ENCODE results near the gene ZNRF1. TPM values are rescaled to one million over a fixed set of nuclear protein-coding genes. Genes with fewer than 3 reads are reported as not detected.

Gene ZNRF1
- total and polyA plus RNA-seq, 2 of the 13 experiments (the other 11 are each of a cell fraction or from before 2014, with no cell fraction given): 43.9 to 58.7 TPM

DNA sequence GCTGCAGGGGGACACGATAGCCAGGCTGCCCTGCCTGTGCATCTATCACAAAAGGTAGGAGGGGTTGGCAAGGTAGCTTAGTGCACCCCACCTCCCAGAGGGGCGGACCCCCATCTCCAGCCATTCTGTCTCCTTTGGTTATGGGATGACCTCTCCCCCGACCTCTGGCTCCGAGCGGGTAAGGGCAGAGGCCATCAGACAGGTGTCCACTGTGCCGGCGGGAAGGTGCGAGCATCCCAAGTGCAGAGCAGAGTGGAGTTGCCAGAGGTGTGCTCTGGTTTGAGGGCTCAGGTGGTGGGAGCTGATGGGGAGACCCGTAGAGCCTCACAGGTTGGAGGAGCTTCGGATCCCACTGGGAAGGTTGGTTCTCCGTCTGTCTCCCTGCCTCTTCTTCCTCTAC is 106.0 kb downstream of the ZNRF1 start:
- Histone ChIP-seq H3K27me3 (ENCODE audit: control insufficient read depth in 1 of 2, insufficient read depth in 2 of 2, low read length in 2 of 2) (no peaks in the 10 kb centered on the region), H3K4me3 (replicated peaks in 1 of 3; ENCODE audit: insufficient read depth in 1 of 3, low read depth in 2 of 3, low read length in 3 of 3) (no peak overlapping the region), H2AFZ (ENCODE audit: low read length) (no peak overlapping the region), H3K36me3 (replicated peaks in 1 of 2; ENCODE audit: control insufficient read depth in 1 of 2, insufficient read depth in 2 of 2, low read length in 2 of 2) (peaks cover 27 to 60% of the 10 kb centered on the region in 2 experiments), H3K4me1 (ENCODE audit: insufficient read depth, low read length) (peaks cover 2% of the 10 kb centered on the region), H3K27ac (ENCODE audit: extremely low read length, insufficient read depth, low read length) (no peak overlapping the region), H3K79me2 (ENCODE audit: insufficient read depth, low read length) (peaks cover 7% of the 10 kb centered on the region), H3K4me2 (ENCODE audit: low read depth, low read length) (no peak overlapping the region), H3K9ac (ENCODE audit: insufficient read depth, low read depth, low read length) (no peak overlapping the region), H3K9me3 (ENCODE audit: low read length) (no peaks in the 10 kb centered on the region), H4K20me1 (ENCODE audit: insufficient read depth, low read length) (peaks cover 7% of the 10 kb centered on the region)
- WGBS (ENCODE audit: low lambda C conversion rate): 99% methylated on average over 10 of the region's 11 CpGs
- intact Hi-C loops (cut with micrococcal nuclease; ENCODE audit: unreplicated experiment) (no loop called here), in situ Hi-C loops (cut with HindIII; ENCODE audit: extremely low pct_ligation_motif_present, low pct_unique_long_range_greater_than_20kb) (loop anchor here (10.0 kb wide), 1 partner anchor 110 kb away; the partner anchor contains the start of gene ZNRF1)
- FAIRE-seq (no peak), DNase-seq (ENCODE audit: low spot score) (no peak), ATAC-seq (no peak)
- no peak for TF ChIP-seq SP5 (CRISPR knock-in tag; IDR thresholded peaks at IDR 0.05; ENCODE audit: borderline replicate concordance, low read depth)
- no peak for TF ChIP-seq MEF2D (CRISPR knock-in tag; IDR thresholded peaks at IDR 0.05)
- no peak for TF ChIP-seq SP140L (CRISPR knock-in tag; IDR thresholded peaks at IDR 0.05; ENCODE audit: borderline replicate concordance)
- TF ChIP-seq, protein P1, sequence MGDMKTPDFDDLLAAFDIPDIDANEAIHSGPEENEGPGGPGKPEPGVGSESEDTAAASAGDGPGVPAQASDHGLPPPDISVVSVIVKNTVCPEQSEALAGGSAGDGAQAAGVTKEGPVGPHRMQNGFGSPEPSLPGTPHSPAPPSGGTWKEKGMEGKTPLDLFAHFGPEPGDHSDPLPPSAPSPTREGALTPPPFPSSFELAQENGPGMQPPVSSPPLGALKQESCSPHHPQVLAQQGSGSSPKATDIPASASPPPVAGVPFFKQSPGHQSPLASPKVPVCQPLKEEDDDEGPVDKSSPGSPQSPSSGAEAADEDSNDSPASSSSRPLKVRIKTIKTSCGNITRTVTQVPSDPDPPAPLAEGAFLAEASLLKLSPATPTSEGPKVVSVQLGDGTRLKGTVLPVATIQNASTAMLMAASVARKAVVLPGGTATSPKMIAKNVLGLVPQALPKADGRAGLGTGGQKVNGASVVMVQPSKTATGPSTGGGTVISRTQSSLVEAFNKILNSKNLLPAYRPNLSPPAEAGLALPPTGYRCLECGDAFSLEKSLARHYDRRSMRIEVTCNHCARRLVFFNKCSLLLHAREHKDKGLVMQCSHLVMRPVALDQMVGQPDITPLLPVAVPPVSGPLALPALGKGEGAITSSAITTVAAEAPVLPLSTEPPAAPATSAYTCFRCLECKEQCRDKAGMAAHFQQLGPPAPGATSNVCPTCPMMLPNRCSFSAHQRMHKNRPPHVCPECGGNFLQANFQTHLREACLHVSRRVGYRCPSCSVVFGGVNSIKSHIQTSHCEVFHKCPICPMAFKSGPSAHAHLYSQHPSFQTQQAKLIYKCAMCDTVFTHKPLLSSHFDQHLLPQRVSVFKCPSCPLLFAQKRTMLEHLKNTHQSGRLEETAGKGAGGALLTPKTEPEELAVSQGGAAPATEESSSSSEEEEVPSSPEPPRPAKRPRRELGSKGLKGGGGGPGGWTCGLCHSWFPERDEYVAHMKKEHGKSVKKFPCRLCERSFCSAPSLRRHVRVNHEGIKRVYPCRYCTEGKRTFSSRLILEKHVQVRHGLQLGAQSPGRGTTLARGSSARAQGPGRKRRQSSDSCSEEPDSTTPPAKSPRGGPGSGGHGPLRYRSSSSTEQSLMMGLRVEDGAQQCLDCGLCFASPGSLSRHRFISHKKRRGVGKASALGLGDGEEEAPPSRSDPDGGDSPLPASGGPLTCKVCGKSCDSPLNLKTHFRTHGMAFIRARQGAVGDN (CRISPR knock-in tag; IDR thresholded peaks at IDR 0.05): peak; percentile 9; the same call in 1 of the 2 replicates
- no peak for TF ChIP-seq ZNF562 (CRISPR knock-in tag; IDR thresholded peaks at IDR 0.05; ENCODE audit: borderline replicate concordance)
- 0 out of 2 replicates have a peak, but pooled peaks have one; percentile 4 for TF ChIP-seq ZNF737 (CRISPR knock-in tag; IDR thresholded peaks at IDR 0.05; ENCODE audit: borderline replicate concordance)
- no peak for TF ChIP-seq ZNF605 (CRISPR knock-in tag; IDR thresholded peaks at IDR 0.05)
- TF ChIP-seq, protein P2, sequence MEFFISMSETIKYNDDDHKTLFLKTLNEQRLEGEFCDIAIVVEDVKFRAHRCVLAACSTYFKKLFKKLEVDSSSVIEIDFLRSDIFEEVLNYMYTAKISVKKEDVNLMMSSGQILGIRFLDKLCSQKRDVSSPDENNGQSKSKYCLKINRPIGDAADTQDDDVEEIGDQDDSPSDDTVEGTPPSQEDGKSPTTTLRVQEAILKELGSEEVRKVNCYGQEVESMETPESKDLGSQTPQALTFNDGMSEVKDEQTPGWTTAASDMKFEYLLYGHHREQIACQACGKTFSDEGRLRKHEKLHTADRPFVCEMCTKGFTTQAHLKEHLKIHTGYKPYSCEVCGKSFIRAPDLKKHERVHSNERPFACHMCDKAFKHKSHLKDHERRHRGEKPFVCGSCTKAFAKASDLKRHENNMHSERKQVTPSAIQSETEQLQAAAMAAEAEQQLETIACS (CRISPR knock-in tag; IDR thresholded peaks at IDR 0.05): no peak
- POLR2A ChIA-PET: no interaction called here
- BruUV-seq (replicated peaks): no TSS peak
- CTCF ChIA-PET (ENCODE audit: low intra/inter-chr PET ratio, low total read pairs): no interaction called here

Measured in HepG2 (cell line).